Left lung (tissue), 10 donors: ENCODE data around the gene INPP5E. TPM values are rescaled to one million over a fixed set of nuclear protein-coding genes. Genes with fewer than 3 reads are reported as not detected.

Source experiments
- ATAC-seq: fragments of 200-7000 bp; cut with Tn5 transposase; one replicate; pipeline ENCODE4 v1.9.1; 2020; ENCODE audit warnings: moderate library complexity
- DNase-seq, 4 donors: peaks; one replicate each; pipeline ENCODE4 v3.0.0-alpha.2; 2013 to 2020
- H3K27ac ChIP-seq, 2 donors: fragments of 200-600 bp; sonication (generic) in 1 of 2; one replicate each; pipeline versions ENCODE4 v1.5.0 to v1.8.0; 2020 to 2021
- H3K27me3 ChIP-seq, 2 donors: fragments of 200-600 bp; sonication (generic) in 1 of 2; one replicate each; pipeline versions ENCODE4 v1.5.0 to v1.8.0; 2020 to 2021
- H3K36me3 ChIP-seq, 2 donors: fragments of 200-600 bp; sonication (generic) in 1 of 2; one replicate each; pipeline versions ENCODE4 v1.5.0 to v1.8.0; 2020 to 2021
- H3K4me1 ChIP-seq, 2 donors: fragments of 200-600 bp; one replicate each; pipeline ENCODE4 v1.8.0; 2021
- H3K4me3 ChIP-seq, 2 donors: fragments of 200-600 bp; sonication (generic) in 1 of 2; one replicate each; pipeline versions ENCODE4 v1.5.0 to v1.8.0; 2020 to 2021; ENCODE audit warnings: mild to moderate bottlenecking in 1 of 2
- H3K9me3 ChIP-seq, 2 donors: fragments of 200-600 bp; sonication (generic) in 1 of 2; one replicate each; pipeline versions ENCODE4 v1.5.0 to v1.8.0; 2020 to 2021
- CTCF ChIP-seq, 2 donors: fragments of 200-600 bp; sonication (generic) in 1 of 2; IDR thresholded peaks; one replicate each; pipeline versions ENCODE4 v1.5.0 to v1.8.0; 2021; ENCODE audit warnings: antibody characterized with exemption in 2 of 2
- intact Hi-C, 2 donors: fragments of 100-400 bp; cut with DNase I; formaldehyde crosslinking; loops; one replicate each; pipeline versions ENCODE4 v1.11.2 to v1.14.2; 2022
- polyA plus RNA-seq, 6 donors: library from polyadenylated mRNA; unstranded; fragments of 120-200 nt; gene quantifications; one replicate each; pipeline ENCODE4 v1.2.1, GENCODE V29; 2013; ENCODE audit not compliant: insufficient read length in 6 of 6
- total RNA-seq, 2 donors: library from RNA; stranded (reverse); fragmentation: NEBNext Ultra II Directional; extraction: Animal tissue kit (Norgen Biotek cat#: 25700); gene quantifications; one replicate each; pipeline ENCODE4 v1.2.1, GENCODE V29; 2021
- donor health status: DM: no; HTN: yes; CAD: no.
- donor health status: DM: no; HTN: no; CAD: no.

The INPP5E gene
- total and polyA plus RNA-seq, 8 donors, result 11.4 to 19.8 (median 13.1) TPM

- TF ChIP-seq CTCF (IDR thresholded peaks at IDR 0.05), result no peak
- DNase-seq, result peak in 1 of 4 donors; percentile 60
- intact Hi-C loops, result no loop called here
- Histone ChIP-seq H3K4me3 (no peak overlapping the region), H3K4me1 (peaks cover 13 to 20% of the 10 kb centered on the region in 2 donors), H3K27me3 (peaks cover 0 to under 1% of the 10 kb centered on the region in 2 donors), H3K9me3 (no peaks in the 10 kb centered on the region), H3K36me3 (peaks cover 0 to 57% of the 10 kb centered on the region in 2 donors), H3K27ac (no peak overlapping the region)
- no peak for ATAC-seq
These were observed 6.5 kb downstream of the INPP5E start for GRCh38 chr9:136433043-136433715.

GRCh38 chr9:136432591-136432990, 7.1 kb downstream of the INPP5E start:
- H3K9me3 ChIP-seq, result no peaks in the 10 kb centered on the region
- H3K27ac ChIP-seq, result no peak overlapping the region
- H3K4me3 ChIP-seq, result no peak overlapping the region
- ATAC-seq, result no peak
- peak in 1 of 4 donors; percentile 68 for DNase-seq
- peaks cover 0 to 57% of the 10 kb centered on the region in 2 donors for H3K36me3 ChIP-seq
- H3K27me3 ChIP-seq, result no peaks in the 10 kb centered on the region
- no peak for TF ChIP-seq CTCF (IDR thresholded peaks at IDR 0.05)
- H3K4me1 ChIP-seq, result peaks cover 7 to 14% of the 10 kb centered on the region in 2 donors
- intact Hi-C loops, result no loop called here

DNA sequence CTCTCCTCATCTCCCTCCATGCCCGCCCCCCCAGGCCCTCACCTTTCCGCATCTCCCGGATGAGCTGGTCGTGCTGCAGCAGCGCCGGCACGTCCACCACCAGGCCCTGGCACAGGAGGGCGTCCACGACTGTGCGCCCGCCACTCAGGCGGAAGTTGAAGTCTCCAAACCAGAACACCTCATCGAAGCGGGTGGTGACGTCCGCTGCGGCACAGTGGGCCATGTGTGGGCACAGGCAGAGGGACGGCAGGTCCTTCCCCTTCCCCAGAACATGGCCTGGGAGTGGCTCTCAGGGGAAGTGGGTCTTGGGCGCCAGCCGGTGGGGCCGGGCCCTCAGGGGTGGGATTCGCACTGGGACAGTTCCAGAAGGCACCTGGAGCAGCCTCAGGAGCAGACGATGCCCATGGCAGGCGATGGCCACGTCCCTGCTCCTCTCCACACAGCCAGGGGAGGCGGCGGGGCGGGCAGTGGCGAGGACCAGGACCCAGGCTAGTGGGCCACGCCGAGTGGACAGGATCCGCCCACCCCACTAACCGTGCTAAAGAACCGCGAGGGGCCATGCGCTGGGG, 7.8 kb downstream of the INPP5E start:
- peaks cover 0 to 60% of the 10 kb centered on the region in 2 donors for H3K36me3 ChIP-seq

DNA sequence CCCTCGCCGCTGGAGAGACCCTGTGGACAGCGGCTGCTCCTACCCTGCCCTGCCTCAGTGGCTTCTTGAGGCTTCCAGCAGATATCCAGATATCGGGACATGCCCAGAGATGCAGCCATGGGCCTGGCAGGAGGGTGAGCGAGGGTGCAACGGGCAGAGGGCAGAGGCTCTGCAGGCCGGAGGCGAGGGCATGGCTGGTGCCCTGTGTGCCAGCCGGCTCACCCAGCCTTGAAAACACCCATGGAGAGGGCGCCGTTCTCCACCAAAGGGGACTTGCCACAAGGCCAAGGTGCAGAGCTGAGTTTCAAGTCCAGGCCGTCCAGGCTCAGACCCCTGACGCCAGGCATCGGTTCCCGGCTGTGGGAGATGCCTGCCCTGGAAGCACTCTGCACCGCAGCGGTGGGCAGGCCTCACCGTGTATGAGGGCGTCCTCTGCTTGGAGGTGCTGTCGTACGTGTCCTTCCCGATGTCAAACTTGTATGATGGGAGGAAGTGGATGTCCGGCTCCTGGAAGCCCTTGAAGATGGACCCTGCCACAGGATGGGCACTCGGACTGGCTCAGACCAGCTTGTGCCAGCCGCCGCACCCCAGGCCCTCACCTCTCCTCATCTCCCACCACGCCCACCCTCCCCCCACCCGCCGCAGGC, 8.9 kb downstream of the INPP5E start:
- ATAC-seq, result no peak
- H3K36me3 ChIP-seq, result peaks cover 0 to 65% of the 10 kb centered on the region in 2 donors
- H3K9me3 ChIP-seq, result no peaks in the 10 kb centered on the region
- no peak overlapping the region for H3K4me3 ChIP-seq
- TF ChIP-seq CTCF (IDR thresholded peaks at IDR 0.05), result no peak
- H3K27me3 ChIP-seq, result no peaks in the 10 kb centered on the region
- intact Hi-C loops, result no loop called here
- peak in 1 of 4 donors; percentile 66 for DNase-seq
- H3K4me1 ChIP-seq, result no peaks in the 10 kb centered on the region
- H3K27ac ChIP-seq, result no peak overlapping the region

More for the DNA sequence above, 7.8 kb downstream of the INPP5E start:
- intact Hi-C loops, result no loop called here
- DNase-seq, result peak in 1 of 4 donors; percentile 73
- ATAC-seq, result no peak
- Histone ChIP-seq H3K4me1 (peaks cover 0 to 7% of the 10 kb centered on the region in 2 donors), H3K4me3 (no peak overlapping the region), H3K27me3 (no peaks in the 10 kb centered on the region), H3K9me3 (no peaks in the 10 kb centered on the region), H3K27ac (no peak overlapping the region)
- TF ChIP-seq CTCF (IDR thresholded peaks at IDR 0.05), result no peak
